Measurements from ENCODE around the gene ZBTB17. TPM values are rescaled to one million over a fixed set of nuclear protein-coding genes. Genes with fewer than 3 reads are reported as not detected.
A peak's percentile ranks its signal among the peaks of the same experiment; 100 is the strongest.

Gene ZBTB17
- total and polyA plus RNA-seq, 10 of the 15 experiments (the other 5 are each of a cell fraction or from before 2014, with no cell fraction given): 0.87 to 59.4 (median 38.7) TPM

DNA sequence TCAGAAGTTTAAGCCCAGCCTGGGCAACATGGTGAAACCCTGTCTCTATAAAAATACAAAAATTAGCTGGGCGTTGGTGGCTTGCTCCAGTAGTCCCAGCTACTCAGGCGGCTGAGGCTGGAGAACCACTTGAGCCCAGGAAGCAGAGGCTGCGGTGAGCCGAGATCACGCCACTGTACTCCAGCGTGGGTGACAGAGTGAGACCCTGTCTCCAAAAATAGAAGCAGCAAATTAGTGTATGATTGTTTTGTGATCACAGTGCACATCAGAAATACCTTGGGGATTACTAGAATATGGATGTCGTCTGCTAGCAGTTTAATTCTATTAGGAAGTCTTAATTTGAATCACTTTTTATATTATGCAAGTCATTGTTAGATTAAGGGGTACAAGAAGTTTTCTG is 59.0 kb downstream of the ZBTB17 start (continued):
- TF ChIP-seq CREB1 (IDR thresholded peaks at IDR 0.05; ENCODE audit: low read depth): peak; percentile 45
- peak; percentile 80 for TF ChIP-seq EED (IDR thresholded peaks at IDR 0.05; ENCODE audit: low read depth)
- peak in 1 of 2 experiments; percentile 58; a peak in 1 of 4 replicates for TF ChIP-seq CEBPB (IDR thresholded peaks at IDR 0.05; ENCODE audit: borderline replicate concordance in 1 of 2, low read depth in 2 of 2, low read length in 2 of 2)
- TF ChIP-seq, protein P1, sequence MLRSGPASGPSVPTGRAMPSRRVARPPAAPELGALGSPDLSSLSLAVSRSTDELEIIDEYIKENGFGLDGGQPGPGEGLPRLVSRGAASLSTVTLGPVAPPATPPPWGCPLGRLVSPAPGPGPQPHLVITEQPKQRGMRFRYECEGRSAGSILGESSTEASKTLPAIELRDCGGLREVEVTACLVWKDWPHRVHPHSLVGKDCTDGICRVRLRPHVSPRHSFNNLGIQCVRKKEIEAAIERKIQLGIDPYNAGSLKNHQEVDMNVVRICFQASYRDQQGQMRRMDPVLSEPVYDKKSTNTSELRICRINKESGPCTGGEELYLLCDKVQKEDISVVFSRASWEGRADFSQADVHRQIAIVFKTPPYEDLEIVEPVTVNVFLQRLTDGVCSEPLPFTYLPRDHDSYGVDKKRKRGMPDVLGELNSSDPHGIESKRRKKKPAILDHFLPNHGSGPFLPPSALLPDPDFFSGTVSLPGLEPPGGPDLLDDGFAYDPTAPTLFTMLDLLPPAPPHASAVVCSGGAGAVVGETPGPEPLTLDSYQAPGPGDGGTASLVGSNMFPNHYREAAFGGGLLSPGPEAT (IDR thresholded peaks at IDR 0.05; ENCODE audit: low read depth): peak; percentile 16; the same call in 1 of the 2 replicates
- peak; percentile 58; the same call in 1 of the 2 replicates for TF ChIP-seq NR2F1 (conservative IDR thresholded peaks at IDR 0.05)
- TF ChIP-seq PML (IDR thresholded peaks at IDR 0.05; ENCODE audit: low read length): peak; percentile 40; the same call in 1 of the 2 replicates
- TF ChIP-seq TCF12 (IDR thresholded peaks at IDR 0.05; ENCODE audit: low read depth, low read length): 0 out of 2 replicates have a peak, but pooled peaks have one; percentile 35
- no peak for TF ChIP-seq TBL1XR1 (IDR thresholded peaks at IDR 0.05; ENCODE audit: low read depth, low read length)
- TF ChIP-seq NFIC (IDR thresholded peaks at IDR 0.05; ENCODE audit: low read depth, low read length): peak; percentile 80; the same call in 1 of the 2 replicates
- TF ChIP-seq TAF1 (IDR thresholded peaks at IDR 0.05; ENCODE audit: borderline replicate concordance, low read depth, low read length): no peak
- TF ChIP-seq POLR2A (IDR thresholded peaks at IDR 0.05; ENCODE audit: low read depth, low read length): no peak
- peak; percentile 38; the same call in 1 of the 2 replicates for TF ChIP-seq ATF7 (IDR thresholded peaks at IDR 0.05; ENCODE audit: low read depth)
- TF ChIP-seq STAT3 (IDR thresholded peaks at IDR 0.05; ENCODE audit: low read depth, low read length): no peak
- TF ChIP-seq CREM (IDR thresholded peaks at IDR 0.05; ENCODE audit: low read depth): peak; percentile 73
- TF ChIP-seq HDAC6 (IDR thresholded peaks at IDR 0.05; ENCODE audit: unreplicated experiment): no peak
- TF ChIP-seq BHLHE40 (IDR thresholded peaks at IDR 0.05; ENCODE audit: borderline replicate concordance in 1 of 2, low read depth in 2 of 2, low read length in 1 of 2): peak; percentile 70 to 89; a peak in 3 of 4 replicates
- TF ChIP-seq GATAD2B (conservative IDR thresholded peaks at IDR 0.05; ENCODE audit: low read depth): peak; percentile 42; the same call in 1 of the 2 replicates
- TF ChIP-seq, protein P2, sequence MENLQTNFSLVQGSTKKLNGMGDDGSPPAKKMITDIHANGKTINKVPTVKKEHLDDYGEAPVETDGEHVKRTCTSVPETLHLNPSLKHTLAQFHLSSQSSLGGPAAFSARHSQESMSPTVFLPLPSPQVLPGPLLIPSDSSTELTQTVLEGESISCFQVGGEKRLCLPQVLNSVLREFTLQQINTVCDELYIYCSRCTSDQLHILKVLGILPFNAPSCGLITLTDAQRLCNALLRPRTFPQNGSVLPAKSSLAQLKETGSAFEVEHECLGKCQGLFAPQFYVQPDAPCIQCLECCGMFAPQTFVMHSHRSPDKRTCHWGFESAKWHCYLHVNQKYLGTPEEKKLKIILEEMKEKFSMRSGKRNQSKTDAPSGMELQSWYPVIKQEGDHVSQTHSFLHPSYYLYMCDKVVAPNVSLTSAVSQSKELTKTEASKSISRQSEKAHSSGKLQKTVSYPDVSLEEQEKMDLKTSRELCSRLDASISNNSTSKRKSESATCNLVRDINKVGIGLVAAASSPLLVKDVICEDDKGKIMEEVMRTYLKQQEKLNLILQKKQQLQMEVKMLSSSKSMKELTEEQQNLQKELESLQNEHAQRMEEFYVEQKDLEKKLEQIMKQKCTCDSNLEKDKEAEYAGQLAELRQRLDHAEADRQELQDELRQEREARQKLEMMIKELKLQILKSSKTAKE (IDR thresholded peaks at IDR 0.05; ENCODE audit: low read depth, poor library complexity, severe bottlenecking): peak; percentile 79
- TF ChIP-seq BCL11A (IDR thresholded peaks at IDR 0.05; ENCODE audit: low read depth, low read length): peak; percentile 80
- TF ChIP-seq DPF2 (IDR thresholded peaks at IDR 0.05): peak; percentile 59; the same call in 1 of the 2 replicates
- peak; percentile 82 for TF ChIP-seq FOXM1 (IDR thresholded peaks at IDR 0.05; ENCODE audit: low read depth, low read length)
- peak; percentile 63; the same call in 1 of the 2 replicates for TF ChIP-seq MTA3 (IDR thresholded peaks at IDR 0.05; ENCODE audit: borderline replicate concordance, low read length)
- TF ChIP-seq, protein P3, sequence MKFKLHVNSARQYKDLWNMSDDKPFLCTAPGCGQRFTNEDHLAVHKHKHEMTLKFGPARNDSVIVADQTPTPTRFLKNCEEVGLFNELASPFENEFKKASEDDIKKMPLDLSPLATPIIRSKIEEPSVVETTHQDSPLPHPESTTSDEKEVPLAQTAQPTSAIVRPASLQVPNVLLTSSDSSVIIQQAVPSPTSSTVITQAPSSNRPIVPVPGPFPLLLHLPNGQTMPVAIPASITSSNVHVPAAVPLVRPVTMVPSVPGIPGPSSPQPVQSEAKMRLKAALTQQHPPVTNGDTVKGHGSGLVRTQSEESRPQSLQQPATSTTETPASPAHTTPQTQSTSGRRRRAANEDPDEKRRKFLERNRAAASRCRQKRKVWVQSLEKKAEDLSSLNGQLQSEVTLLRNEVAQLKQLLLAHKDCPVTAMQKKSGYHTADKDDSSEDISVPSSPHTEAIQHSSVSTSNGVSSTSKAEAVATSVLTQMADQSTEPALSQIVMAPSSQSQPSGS (IDR thresholded peaks at IDR 0.05; ENCODE audit: low read length): peak; percentile 53
- peak; percentile 95 for TF ChIP-seq MEF2A (IDR thresholded peaks at IDR 0.05; ENCODE audit: insufficient read depth, low read depth, low read length)
- 0 out of 3 replicates have a peak, but pooled peaks of 1 of the 2 experiments have one; percentile 54 for TF ChIP-seq EGR1 (IDR thresholded peaks at IDR 0.05; ENCODE audit: borderline replicate concordance in 1 of 2, low read depth in 2 of 2, low read length in 2 of 2)
- TF ChIP-seq IKZF2 (IDR thresholded peaks at IDR 0.05): peak; percentile 77 to 84
- 0 out of 2 replicates have a peak, but pooled peaks have one; percentile 43 for TF ChIP-seq PAX5 (IDR thresholded peaks at IDR 0.05; ENCODE audit: borderline replicate concordance, low read depth, low read length)
- no peak for TF ChIP-seq SMAD5 (IDR thresholded peaks at IDR 0.05; ENCODE audit: low read depth)
- peak; percentile 89 for TF ChIP-seq IKZF1 (conservative IDR thresholded peaks at IDR 0.05)
